ENCODE measurements around the gene DESI2.
"Not testable (repeated sequence)": the region's sequence is repeated elsewhere in the genome, so short reads cannot be mapped to it uniquely, and the experiment has no call there.

DESI2 gene

DNA sequence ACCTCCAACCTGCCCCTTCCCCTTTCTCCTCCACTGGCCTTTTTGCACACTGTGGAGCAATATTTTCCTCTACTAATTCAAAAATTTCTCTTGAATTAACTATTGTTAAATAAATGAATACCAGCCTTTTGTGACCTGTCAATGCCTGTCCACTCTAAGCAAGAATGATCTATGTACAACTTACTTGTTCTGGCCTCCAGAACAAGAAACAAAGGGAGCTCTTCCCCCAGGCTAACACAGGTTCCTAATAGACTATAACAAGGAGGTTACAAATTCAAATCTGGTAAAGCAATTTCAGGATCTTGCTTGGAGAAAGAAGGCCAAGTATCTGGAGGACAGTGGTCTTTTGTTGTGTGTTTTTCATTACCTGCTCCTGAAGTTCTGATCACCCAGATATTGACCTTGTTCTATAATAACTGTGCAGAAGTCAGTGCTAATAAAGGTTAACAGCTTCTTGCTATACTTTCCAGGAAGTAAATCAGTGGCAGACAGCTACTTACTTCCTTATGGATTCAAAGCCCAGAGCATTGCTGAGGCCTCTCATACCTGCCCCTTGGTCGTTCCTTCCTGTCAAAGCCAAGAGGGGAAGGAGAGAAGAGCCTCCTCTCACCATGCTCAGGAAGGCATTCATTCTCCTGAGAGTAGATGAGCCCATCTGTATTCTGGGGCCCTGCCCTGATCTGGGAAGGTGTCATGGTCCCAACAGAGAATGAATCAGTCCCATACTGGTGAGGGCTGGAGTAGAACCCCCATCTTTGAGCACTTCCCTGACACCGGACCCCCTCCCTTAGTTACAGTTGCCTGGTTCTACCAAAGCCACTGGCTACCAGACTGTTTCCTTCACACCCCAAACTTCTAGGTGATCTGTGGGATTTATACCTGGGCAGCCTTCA lies 56.8 kb downstream of the DESI2 start:
- DNase-seq = no peak

GRCh38 chr1:244710474-244711062 lies 57.6 kb downstream of the DESI2 start:
- no peak for DNase-seq

DNA sequence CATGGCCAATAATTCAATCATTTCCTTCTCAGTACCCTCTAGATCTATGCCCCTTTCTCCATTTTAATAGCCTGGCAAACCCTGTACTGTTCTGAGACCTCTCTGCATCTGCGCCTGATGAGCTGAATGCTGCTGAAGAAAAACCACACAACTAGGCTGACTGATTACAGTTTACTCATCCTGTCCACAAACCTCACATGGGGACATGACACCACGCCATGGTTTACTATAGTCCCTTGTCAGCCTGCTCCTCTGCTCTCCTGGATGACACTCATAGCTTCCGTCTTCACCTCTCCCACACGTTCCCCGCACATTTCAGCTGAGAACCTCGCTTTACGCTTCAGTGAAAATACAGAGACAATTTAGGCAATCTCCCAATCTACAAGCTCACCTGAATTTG lies 59.7 kb downstream of the DESI2 start:
- no peak for DNase-seq

DNA sequence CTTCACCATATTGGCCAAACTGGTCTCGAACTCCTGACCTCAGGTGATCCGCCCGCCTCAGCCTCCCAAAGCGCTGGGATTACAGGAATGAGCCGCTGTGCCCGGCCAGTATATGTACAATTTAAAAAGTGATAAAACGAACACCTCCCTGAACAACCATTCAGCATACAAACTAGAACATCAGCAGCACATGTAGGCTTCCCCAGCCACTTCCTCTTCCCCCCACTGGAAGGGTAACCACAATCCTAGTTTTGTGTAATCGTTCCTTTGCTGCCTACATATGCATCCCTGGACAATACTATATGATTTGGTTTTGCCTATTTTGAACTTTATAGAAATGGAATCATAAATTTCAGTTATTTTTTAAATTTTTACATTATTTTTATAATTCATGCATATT lies 60.4 kb downstream of the DESI2 start:
- no peak for DNase-seq

DNA sequence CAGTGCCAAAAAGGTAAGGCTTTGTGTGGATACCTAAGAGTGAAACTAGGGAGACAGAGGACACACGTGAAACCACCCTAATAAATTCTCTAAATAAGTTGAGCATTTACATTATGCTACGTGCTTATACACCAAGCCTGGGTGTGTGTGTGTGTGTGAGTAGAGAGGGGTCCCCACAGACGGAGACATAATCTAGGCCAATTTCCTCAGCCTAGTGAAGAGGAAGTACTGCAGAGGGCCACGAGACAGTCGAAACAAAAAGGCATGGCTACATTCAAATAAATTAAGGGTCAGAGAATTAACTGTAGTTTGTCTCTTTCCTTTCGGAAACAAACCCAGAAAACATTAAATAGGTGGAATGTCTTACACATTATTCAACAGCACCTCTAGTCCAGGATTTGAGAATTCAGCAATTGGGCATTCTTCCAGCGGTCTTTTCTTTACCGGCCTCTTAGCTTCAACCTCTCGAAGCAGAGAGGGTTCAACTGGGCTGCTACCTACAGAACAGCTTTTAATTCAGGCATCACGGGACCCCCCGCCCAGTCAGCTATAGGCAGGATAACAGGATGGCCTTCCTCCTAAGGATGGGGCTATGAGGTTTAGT lies 75.0 kb downstream of the DESI2 start:
- no peak for DNase-seq

DNA sequence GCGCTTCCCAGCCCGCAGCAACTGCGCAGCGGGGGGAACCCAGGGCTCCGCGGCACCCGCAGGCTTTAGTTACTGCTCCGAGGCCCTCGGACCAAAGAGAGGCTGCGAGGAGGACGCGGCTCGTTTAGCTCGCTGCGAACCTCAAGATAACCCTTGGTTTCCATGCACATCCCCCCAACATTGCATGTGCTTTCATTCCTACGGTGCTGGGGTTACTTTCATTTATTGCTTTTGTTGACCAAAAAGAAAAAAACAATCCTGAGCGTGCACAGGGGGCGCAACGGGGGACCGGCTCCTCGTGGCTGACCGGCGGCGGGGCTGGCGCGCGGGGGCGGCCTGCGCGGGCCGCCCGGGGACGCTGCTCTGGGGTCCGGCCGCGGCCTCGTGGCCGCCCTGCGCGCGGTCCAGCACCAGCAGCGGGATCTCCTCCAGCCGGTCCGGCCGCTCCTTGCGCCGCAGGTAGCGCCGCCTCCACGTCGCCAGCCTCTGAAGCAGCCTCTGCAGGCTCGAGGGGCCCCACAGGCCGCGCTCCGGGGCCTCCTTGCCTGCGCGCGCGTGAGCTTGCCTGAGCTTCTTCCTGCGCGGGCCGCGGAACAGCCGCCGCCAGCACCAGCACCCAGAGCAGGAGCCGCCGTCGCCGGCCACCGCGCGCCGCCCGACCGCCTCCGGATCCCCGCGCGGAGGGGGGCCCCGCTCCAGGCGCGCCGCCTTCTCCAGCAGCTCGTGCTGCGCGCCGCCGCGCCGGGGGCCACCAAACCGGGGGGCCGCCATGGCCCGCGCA lies 77.4 kb downstream of the DESI2 start:
- DNase-seq = no peak

DNA sequence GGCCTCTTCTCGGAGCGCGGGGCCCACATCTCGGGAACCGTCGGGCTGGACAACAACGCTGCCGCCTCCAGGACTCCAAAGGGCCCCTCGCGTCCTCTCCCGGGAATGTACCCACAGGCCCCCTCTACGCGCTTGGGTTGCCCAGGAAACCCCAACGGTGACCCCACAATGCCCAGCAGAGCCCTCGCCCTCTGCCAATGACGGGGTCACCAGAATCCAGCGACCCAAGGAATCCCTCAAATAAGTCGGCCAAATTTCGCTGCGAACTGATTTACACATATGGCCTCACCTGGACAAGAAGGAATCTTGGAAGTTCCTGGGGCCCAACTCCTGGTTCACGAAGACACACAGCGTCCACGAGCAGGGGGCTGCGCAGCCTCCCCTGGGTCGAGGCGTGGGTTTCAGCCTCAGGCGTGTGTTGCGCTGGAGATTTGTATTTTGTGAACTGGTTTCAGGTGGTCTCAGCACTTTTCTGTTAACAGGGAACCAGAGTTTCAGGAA lies 78.1 kb downstream of the DESI2 start:
- DNase-seq = no peak

GRCh38 chr1:244731651-244732050 lies 78.7 kb downstream of the DESI2 start:
- DNase-seq = no peak

GRCh38 chr1:244732851-244733450 lies 80.0 kb downstream of the DESI2 start:
- DNase-seq = no peak

DNA sequence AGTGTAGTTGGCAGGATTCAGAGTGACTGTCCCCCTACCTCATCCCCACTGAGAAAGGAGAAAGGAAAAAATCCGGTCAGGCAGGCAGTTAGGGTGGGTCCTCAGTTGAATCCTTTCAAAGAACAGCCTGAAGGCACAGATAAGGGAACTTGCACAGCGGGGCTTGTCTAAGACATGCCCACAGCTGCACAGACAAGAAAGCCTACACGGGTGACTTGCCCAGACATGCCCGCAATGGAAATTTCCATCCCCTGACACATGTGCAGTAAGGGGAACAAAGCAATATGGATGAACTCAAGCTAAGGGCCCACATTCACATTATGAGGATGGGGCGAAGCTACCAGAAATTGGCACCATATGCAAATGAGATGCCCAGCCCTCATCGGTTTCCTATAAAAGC lies 82.5 kb downstream of the DESI2 start:
- DNase-seq = no peak

DNA sequence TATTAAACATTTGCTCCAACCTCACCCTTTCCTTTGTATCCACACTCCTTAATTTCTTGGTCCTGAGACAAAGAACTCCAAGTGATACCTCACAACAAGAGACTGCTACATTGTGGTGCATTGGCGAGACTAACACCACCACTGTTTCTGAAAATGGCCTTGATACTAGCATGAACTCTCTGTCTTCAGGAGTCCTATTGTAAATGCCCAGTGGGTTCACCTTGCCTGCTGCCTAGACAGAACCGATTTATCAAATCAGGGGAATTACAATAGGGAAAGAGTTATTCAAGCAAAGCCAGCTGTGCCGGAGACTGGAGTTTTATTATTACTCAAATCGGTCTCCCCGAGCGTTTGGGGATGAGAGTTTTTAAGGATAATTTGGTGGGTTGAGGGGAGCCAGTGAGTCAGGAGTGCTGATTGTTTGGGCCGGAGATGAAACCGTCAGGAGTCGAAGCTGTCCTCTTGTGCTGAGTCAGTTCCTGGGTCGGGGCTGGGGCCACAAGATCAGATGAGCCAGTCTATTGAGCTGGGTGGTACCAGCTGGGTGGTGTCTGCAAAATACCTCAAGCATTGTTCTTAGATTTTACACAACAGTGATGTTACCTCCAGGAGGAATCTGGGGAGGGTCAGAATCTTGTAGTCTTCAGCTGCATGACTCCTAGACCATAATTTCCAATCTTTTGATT lies 83.1 kb downstream of the DESI2 start:
- no peak for DNase-seq

- not testable (repeated sequence) for DNase-seq
Observed at GRCh38 chr1:244739140-244739539, 86.2 kb downstream of the DESI2 start.

GRCh38 chr1:244740027-244740617 lies 87.2 kb downstream of the DESI2 start:
- DNase-seq = not testable (repeated sequence)

DNA sequence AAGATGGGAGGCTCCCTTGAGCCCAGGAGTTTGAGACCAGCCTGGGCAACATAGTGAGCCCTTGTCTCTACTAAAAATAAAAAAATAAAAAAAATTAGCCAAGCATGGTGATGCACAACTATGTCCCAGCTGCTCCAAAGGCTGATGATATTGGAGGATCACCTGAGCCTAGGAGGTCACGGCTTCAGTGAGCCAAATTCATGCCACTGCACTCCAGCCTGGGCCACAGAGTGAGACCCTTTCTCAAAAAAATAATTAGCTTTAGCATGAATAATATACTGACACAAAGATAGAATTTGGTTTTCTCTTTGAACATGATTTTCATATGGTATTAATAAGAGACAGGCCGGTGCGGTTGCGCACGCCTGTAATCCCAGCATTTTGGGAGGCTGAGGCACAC lies 88.8 kb downstream of the DESI2 start:
- no peak for DNase-seq

DNA sequence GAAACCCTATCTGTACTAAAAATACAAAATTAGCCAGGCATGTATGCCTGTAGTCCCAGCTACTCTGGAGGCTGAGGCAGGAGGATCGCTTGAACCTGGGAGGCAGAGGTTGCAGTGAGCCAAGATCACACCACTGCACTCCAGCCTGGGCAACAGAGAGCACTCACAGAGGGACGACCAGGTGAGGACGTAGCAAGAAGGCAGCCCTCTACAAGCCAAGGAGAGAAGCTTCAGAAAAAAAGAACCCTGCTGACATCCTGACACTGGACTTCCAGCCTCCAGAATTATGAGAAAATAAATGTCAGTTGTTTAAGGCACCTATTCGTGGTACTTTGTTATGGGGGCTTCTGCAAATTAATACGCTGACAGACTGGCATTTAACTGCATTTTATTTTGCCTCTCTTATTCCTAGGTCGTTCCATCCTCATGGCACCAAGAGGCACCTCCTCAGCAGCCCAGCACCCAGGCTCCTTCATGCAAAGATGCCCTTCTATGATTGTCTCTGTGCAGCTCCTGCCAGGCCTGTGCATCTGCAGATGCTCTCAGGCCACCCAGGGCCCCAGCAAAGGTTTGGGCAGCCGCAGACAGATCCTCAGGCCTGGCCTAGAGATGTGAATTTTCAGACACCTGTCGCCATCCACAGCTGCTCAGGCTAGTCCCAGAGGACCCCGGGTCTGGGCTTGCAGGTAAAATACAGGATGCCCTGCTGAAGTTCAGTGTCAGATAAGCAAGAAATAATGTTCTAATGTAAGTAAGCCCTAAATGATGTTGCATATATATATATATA lies 96.5 kb downstream of the DESI2 start:
- DNase-seq = no peak

GRCh38 chr1:244751271-244751895 lies 98.5 kb downstream of the DESI2 start:
- no peak for DNase-seq

DNA sequence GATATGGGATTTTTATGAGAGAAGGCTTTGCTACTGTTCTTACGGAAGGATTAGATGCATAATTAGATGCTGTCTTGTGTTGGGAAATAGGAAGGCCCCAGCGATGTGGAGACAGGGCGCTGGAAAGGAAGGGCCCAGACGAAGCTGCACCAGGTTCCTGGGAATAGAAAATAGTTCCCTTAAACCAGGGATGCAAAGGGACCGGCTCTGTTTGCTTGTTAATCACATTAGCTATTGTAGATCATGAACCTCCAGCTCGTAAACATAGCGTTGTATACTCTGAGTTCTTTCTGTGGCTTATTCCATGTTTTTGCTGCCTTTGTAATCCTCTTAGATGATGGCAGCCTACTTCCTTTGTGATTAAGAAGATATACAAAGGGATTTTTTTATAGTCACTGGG lies 102.7 kb downstream of the DESI2 start:
- no peak for DNase-seq

DNA sequence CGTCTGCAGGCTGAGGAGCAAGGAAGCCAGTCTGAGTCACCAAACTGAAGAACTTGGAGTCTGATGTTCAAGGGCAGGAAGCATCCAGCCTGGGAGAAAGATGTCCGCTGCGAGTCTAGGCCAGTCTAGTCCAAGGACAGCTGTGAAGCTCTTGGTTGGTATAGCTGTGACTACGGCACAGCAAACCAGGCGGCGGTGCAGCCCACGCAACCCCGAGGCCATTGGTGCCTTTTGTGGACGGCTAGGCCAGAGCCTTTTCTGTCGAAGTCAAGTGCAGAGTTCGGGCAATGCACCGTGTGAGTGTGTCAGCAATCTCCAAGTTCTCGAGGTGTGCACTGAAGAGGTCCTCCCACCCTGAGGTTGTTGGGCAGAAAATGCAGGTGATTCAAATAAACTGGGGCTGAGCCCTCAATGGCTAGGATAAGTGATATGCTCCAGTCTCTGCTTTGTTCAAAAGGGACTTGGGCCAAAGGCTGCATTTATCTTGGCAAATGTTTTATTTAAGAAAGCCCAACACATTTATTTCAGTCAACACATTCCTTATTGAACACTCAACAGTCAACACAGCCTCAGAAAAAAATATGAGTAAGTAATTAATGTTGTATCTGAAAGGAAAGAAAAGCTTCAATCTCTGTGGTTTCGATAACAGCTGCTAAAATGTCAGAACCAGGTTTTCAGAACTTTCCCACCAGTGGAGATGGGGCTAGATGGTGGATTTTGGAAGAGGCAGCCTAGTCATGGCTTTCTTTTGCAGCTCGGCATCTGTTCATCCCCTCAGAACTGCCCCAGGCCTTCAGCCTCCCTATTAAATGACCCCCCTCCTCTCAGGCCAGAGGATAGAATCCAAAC lies 104.4 kb downstream of the DESI2 start:
- DNase-seq = no peak
